HG02981 (cell line): Measurements from ENCODE around the gene COL4A1.

Experiments
- ATAC-seq: cut with Tn5 transposase; IDR thresholded peaks from one replicate; pipeline ENCODE4 v1.9.1; 2021; ENCODE audit warnings: mild to moderate bottlenecking, moderate library complexity; ENCODE audit not compliant: unreplicated experiment

The COL4A1 gene

DNA sequence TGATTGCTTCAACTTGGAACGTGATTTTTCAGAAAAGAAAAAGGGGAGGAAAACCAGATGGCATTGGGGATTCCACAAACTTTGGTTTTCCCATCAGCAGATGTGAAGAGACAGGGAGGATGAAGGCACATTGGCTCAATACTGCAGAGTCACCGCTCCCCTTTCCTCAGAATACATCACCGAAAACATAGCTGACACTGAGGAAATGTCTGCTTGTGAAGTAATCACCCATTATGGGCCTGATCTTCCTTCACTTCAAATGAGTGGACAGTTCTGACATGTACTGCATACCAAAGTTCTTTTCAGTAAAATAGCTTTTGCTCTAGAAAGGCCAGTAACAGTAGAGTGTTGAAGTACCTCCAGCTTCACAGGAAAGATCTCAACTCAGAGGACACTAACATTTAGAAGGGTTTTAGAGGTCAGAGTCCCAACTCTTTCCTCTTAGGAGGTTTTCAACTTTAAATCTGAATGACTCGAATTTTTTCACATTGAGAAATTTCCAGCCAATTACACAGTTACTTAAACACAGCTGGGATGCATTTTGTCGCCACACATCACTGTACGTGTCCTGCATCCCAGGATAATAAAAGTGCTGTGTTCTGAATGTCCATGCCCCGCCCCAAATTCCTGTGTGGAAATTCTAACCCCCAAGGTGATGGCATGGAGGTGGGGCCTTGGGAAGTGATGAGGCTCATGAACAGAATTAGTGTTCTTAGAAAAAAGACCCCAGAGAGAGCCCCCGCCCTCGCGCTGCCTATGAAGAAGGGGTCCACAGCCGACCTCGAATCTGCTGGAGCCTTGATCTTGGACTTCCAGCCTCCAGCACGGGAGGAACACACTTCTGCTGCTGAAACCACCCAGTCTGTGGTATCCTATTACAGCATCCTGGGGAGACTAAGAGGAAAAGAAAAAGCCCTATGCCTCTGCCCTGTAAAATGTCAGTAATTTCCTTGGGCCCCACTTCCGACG lies 77.7 kb downstream of the COL4A1 start:
- ATAC-seq = no peak

DNA sequence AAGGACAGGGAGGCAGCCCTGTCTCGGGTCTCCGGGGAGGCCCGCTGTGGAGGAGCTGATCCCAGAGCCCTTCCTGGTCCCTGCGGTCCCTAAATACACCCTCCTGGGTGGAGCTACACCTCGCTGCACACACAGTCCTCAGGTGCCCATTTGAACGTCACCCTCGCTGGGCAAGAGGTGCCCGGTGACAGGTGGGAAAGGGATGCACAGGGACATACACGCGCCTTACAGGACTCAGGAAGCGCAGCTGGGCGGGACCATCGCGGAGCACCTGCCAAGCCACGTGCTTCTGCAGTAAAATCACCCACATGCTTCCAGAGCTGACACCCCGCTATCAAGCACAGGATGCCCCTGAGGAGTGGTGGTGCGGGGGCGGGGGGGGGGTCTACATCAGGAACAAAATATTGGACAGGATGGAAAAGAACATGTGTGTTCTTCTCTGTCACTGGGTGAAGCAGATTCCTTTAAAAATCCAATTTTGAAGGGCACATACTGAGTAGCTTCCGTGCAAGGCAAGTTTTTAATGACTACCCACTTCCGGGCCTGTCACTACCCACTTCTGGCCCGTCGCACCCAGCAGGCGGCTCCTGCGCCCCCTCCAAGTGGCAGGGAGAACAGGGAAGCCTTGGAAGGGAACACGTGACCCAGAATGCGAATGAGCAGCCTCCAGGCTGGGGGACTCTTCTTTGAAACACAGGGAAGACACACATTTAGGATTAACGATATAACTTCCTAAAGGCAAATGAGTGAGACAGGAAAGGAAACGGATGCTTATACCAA lies 78.9 kb downstream of the COL4A1 start:
- ATAC-seq = no peak

DNA sequence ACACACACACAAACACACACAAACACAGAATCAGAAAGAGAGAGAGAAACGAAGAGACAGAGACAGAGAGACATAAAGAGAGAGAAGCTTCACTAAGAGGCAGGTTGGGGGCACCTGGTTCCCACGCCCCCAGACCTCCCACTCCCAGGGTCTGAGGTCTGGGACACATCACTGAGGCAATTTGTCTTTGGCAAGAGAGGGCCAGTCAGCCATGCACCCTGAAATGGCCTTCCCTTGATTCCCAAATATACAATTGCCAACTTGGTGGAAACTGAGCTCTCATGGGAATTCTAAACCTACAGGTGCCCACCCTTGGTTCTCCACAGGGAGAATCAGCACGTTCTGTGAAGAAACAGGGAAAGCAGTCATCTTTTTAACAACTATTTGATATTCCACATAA lies 79.5 kb downstream of the COL4A1 start:
- no peak for ATAC-seq

DNA sequence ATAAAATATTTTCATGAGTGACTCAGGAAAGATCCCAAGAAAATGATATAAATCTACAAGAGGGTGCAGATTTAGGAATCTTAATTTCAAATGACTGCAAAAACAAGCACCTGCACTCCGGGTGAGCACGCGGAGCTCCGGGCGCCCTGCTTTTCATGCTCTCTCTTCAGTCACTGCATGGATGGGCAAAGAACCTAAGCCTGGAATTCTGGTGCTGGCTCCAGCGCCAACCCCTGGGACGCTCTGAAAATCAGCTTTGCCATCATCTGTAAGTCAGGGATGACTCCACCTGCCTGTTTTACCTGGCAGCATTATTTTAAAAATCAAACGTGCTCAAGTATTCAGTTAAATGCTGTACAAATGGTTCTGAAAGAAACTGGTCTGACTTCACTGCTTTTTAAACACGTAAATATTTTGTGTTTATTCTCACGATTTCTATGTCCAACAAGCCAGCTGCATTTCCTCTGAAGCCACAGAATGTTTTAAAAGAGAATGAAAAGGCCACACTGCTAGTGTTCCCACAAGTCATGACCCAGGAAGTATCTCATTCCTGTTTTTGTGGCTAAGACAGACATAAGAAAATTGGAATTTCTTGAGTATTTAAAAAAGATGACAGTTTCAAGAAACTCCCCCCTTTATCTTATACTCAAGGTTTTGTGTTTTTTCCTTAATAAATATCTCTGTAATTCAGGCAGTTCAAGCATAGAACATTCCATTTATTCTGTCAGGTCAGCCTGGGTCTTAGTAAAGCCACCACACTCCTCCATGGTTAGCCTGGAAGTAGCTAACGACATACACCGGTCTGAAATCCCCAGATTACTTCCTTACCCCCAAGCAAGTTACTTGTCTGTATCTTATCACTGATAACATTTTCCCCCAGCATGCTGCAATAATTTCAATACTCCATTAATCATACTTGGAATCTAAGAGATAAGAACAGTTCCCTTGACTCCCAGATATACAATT lies 81.1 kb downstream of the COL4A1 start:
- no peak for ATAC-seq

DNA sequence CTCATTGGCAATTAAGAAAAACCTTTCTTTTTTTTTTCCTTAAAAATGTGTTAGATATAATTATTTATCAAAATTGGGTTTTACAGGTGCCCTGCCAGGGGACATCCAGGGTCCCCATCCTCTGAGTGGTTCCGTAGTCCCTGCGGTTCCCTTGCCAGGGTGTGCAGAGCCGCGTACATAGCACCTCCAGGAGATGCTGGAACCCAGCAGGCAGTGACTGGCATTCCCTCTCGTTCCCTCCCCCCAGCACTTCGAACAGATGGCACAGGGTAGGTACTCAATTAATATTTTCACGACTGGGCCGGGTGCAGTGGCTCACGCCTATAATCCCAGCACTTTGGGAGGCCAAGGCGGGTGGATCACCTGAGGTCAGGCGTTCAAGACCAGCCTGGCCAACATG lies 82.0 kb downstream of the COL4A1 start:
- ATAC-seq = no peak

DNA sequence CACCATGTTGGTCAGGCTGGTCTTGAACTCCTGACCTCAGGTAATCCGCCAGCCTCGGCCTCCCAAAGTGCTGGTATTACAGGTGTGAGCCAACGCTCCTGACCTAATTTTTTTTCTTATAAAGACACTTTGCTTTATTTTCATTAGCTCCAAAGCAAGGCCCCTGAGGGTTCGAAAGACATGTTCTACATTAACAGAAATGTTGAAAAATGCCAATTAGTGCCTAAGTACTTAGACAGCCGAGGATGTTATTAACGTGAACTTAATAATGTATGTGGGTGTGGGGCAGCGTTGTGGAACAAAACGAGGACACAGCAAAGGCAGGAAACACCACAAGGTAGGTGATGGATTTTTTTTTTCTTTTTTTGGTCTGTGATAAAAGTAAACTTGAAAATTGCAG lies 82.4 kb downstream of the COL4A1 start:
- ATAC-seq = no peak

DNA sequence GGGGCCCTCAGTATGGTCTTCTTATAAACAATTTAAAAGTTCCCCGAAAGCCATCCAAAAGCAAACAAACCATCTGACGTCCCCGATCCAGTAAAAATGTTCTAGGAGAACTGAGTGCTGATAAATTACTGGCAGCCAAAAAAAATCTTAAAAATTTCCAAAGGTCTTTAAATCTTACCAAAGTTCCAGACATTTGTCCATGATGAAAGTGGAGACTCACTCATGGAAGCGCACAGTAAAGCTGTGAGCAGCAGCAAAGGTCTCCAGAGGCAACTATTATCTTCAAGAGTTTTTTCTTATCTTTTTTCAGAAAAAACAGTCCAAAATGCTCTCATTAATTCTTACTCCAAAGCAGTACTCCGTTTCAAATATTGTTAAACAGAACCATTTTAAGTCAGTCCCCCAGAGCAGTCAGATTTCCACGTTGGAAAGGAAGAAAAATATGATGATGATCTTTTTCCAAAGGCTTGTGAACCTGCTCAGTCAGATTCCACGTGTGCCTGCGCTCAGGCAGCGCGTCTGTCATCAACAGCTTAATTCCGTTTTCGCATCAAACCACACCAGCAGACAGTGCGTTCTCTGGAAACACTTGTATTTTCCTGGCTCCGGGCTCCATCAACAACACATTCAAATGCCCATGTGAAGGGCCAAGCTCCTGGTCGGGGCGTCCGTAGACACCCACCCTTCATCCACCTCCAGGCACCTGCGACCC lies 85.4 kb downstream of the COL4A1 start:
- no peak for ATAC-seq

DNA sequence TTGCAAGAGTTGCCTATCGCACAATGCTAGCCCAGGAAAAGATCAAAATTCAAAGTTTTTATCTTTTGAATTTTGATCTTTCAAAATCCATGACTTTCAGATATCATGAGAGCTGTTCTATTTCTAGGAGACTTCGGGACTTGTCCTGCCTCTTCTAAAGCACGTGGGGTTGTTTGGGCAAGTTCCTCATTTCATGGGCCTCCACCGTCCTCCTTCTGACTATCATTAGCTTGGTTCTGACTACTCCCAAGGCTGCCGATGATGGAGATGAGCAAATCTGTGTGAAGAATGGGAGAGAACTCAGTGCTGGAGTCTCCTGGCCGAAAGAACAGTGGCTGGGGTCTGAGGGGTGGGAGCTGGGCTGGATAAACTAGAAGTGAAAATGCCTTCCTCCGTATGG lies 86.5 kb downstream of the COL4A1 start:
- ATAC-seq = no peak

DNA sequence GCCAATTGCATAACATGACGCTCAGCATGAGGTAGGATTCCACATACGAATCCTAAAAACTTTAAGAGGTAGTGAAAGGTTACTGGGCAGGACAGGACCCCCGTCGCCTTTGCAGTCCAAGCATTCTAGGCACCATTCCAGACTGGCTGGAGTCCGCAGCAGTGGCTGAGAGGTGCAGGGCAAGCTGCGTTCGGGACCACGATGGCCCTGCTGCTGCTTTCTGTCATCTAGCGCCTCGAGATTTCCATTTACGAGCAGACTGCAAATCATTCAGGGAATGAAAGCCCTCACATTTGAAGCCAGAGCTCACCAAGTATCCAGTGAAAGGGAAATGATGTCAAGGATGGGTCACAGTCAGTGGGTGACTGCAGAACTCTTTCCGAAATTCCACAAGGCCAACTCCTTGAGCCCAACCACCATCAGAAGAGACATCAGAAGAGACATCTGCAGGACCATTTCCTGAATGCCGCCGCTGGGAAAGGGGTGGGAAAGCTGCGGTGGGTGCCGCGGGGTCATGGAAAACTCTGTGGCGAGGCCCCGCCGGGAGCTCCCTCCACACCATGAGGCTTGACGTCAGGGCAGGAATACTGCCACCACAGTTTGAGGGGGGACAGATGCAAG lies 88.3 kb downstream of the COL4A1 start:
- ATAC-seq = no peak

DNA sequence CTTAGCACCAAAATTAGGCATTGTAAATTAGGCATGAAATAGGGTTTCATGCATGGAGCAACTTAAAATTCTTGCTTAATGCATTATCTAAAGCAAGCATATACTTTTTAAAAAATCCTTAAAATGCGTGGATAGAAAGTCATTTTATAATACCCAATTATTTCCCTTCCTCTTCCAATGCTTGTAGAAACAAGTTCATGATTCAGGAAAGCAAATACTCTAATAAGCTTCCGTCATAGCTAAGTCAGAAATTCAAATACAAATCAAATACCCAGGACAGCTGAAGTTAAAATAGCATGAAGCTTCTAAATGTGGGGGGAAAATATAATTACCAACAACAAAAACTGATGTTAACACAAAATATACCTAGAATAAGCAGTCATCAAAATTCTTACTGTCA lies 89.1 kb downstream of the COL4A1 start:
- ATAC-seq = no peak

DNA sequence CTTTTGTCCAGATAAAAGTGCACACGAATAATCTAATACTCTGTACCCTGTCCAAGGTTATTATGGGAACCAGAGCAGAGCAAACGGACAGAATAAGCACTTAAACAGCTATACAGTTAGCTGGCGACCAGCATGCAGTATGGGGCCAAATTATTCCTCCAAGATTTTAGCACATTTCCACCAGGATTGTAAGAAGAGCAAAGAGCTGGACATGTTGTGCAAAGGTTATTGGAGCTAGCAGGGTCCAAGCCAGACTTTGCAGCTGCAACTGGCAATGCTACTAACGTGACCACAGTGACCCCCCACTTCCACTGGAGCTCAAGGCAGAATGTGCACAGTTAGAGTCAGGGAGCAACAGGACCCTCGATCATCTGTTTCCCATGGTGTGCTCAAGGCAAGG lies 89.9 kb downstream of the COL4A1 start:
- no peak for ATAC-seq

DNA sequence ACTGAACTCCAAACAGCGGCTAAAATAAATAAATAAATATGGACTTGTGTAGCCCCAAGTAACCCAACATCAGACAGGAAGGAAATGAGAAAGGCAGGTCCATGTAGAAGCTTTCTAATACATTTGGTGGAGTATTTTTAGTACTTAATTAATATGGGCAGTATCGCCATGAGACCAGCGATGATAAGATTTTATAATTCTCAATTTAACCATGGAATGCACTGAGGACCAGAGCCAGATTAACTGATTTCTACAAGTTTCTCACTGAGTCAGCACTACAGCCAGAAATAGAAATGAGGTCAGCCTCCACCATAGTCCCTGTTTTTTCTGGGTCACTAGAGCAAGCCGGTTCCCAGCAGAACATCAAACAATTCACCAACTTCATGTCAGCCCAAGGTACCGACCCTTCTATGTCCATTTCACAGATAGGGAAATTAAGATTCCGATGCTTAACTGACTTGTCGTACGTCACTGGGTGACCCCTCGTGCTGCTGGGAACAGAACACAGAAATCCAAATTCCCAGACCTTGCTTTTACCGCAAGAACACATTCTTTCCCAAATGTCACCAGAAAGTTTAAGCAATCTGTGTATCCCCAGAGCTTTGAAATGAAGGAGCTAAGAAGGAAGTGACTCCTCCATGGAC lies 90.4 kb downstream of the COL4A1 start:
- ATAC-seq = no peak

DNA sequence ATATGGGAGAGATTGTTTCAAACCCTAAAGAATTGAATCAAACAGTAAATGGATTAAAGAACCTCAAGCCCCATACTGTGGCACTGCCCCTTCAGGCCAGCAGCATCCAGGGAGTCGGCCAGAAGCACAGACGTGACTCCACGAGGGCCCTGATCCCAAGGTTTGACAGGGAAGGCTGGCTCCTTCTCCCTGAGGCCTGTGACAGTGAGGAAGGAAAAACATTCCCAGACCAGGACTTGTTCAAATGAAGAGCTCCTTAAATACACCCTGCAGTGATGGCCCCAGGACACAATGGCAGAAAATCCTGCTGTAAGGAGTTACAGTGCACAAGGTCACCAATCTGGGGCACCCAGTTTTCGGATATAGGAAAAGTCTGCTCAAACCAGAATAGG lies 91.0 kb downstream of the COL4A1 start:
- no peak for ATAC-seq

DNA sequence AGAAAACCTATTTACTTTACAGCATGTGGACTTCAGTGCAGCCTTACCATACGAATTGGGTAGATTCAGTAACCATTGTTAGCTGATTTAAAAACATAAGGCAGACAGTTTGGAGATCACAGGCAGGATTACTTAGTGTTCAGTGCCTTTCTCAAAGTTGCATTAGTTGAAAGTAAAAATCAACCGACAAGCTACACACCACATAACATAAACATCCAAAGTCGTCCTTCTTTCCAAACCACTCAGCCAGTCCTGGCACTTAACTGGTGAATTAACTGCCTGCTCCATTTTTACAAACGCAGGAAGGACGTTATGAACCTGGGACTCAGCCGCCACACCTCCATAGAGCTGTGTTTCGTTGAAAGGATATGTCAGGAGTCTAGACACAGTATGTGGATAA lies 91.4 kb downstream of the COL4A1 start:
- no peak for ATAC-seq

DNA sequence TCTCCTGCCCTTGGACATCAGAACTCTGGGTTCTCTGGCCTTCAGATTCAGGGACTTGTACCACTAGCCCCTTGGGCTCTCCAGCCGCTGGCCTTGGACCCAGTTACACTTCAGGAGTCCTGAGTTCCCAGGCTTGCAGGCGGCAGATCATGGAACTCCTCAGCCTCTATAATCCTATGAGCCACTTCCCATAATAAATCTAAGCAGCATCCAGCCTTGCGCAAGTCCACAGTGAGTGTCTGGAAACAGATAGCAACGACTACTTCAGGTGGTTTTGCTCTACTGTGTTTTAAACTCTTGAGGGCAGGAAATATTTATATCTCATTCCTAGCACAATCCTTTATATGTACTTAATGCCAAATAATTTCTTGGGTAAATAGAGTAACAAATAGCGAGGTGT lies 92.3 kb downstream of the COL4A1 start:
- no peak for ATAC-seq

DNA sequence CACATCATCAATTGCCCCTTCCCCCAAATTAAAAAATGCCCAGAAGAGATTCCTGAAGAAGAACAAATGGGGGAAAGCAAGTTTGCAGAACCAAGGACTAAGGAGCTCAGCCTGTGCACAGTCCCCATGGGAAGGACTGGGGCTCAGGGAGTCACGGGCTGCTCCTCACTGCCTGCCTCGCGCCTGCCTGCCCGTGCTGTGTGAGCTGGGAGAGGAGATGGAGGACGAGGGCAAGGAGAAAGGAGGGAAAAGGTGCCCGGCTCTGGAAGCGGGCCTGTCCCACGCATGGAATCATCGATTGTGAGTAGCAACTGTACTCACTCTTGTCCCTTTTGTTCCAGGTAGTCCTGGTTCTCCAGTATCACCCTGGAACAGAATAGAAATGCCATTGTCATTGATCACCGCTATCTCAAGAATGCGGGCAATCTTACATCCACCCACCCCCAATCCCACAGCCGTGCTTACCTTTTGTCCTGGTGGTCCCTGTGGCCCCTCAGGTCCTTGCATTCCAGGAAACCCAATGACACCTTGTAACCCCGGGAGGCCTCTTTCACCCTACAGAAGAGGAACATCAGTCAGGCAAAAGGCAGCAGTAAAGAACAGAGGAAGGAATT lies 93.4 kb downstream of the COL4A1 start:
- ATAC-seq = no peak

DNA sequence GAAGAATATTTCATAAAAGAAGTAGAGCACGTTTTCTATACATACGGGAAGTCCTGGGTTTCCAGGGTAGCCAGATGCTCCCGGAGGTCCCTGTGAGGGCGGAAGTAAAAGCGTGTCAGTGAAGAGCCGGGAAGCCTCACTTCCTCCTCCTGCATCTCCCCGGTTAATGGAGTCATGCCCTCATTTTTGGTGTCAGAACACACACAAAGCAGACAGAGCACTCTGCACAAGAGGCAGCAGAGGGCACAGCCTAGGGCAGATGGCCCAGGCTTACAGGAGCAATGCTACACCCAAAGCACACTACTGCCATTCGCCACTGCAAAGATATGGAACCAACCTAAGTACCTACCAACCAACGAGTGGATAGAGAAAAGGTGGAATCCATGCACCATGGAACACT lies 94.4 kb downstream of the COL4A1 start:
- no peak for ATAC-seq

DNA sequence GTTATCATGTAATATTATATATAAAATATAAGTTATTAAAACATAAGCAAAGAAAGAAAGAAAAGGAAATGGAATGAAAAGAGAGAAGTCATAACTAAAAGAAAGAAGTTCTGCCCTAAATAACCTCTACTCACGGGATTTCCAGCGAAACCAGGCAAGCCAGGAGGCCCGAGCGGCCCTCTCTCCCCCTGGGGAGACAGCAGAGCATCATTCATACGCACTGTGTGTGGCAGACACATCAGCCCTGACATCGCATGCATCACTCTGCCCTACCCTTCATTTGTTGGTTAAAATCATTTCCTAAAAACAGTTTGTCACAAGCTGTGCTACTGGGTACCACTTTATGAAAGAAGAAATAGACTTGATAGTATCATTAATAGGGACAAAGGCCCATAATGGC lies 95.2 kb downstream of the COL4A1 start:
- ATAC-seq = no peak

DNA sequence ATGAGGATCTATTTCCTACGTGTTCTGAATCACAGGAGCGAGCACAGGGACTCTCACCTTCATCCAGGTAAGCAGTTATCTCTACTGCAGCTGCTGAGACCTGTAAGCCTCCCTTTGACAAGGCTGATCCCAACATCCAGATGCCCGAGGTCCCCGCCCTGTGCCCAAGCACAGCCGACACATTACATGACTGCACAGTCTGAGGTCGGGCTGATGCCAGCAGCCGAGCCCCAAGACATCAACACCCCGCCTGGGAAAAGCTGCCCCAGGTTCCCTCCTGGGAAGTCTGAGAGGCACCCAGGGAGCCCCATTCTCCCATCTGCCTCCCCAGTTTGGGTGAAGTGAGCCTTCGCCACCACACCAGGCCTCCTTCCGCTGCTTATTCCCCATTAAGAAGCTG lies 95.9 kb downstream of the COL4A1 start:
- ATAC-seq = no peak
